Measurements from ENCODE around the gene SNPH.
"Not testable (repeated sequence)": the region's sequence is repeated elsewhere in the genome, so short reads cannot be mapped to it uniquely, and the experiment has no call there.

Gene SNPH

GRCh38 chr20:1266167-1266973 is at the start of gene SNPH:
TSS of gene SNPH (plus strand) at chr20:1266294. CDS start at chr20:1296240, 29,946 bp downstream.
- peak in 8 of 14 donors; percentile 38 to 70 (median 60) for DNase-seq

GRCh38 chr20:1216527-1217427 is 49.3 kb upstream of the SNPH start:
- not testable (repeated sequence) for DNase-seq

- DNase-seq: not testable (repeated sequence)
These were observed 43.3 kb upstream of the SNPH start for GRCh38 chr20:1222750-1223149.

GRCh38 chr20:1224205-1224890 is 41.7 kb upstream of the SNPH start:
- DNase-seq: no peak

GRCh38 chr20:1225263-1225782 is 40.8 kb upstream of the SNPH start:
- DNase-seq: no peak

- DNase-seq: peak in 12 of 14 donors; percentile 20 to 77 (median 46)
These were observed 40.1 kb upstream of the SNPH start, which contains the start of gene RAD21L1 for GRCh38 chr20:1225783-1226654. TSS of gene RAD21L1 (plus strand) at chr20:1226044. CDS start at chr20:1228454, 2,410 bp downstream.

GRCh38 chr20:1229541-1229940 is 36.6 kb upstream of the SNPH start:
- DNase-seq: no peak

GRCh38 chr20:1232286-1233111 is 33.6 kb upstream of the SNPH start:
- DNase-seq: no peak

GRCh38 chr20:1240549-1240948 is 25.5 kb upstream of the SNPH start:
- DNase-seq: no peak

- DNase-seq: no peak
These were observed 24.6 kb upstream of the SNPH start for GRCh38 chr20:1241456-1241855.

GRCh38 chr20:1242099-1242498 is 24.0 kb upstream of the SNPH start:
- DNase-seq: no peak

- no peak for DNase-seq
These were observed 23.6 kb upstream of the SNPH start for GRCh38 chr20:1242530-1242929.

- DNase-seq: no peak
These were observed 20.5 kb upstream of the SNPH start for GRCh38 chr20:1245578-1245977.

- DNase-seq: no peak
These were observed 18.4 kb upstream of the SNPH start for GRCh38 chr20:1247689-1248088.

GRCh38 chr20:1250282-1250681 is 15.8 kb upstream of the SNPH start:
- DNase-seq: not testable (repeated sequence)

- DNase-seq: no peak
These were observed 13.7 kb upstream of the SNPH start for GRCh38 chr20:1252416-1252815.

- DNase-seq: no peak
These were observed 11.8 kb upstream of the SNPH start for GRCh38 chr20:1254254-1254653.

- no peak for DNase-seq
These were observed 10.4 kb upstream of the SNPH start for GRCh38 chr20:1255675-1256074.

- DNase-seq: no peak
These were observed 2.2 kb upstream of the SNPH start for GRCh38 chr20:1263853-1264252.

GRCh38 chr20:1264727-1265126 is 1.4 kb upstream of the SNPH start:
- no peak for DNase-seq

Measured in C1 segment of cervical spinal cord (tissue), 14 donors.